Ecto neural progenitor cell (in vitro differentiated cells): Measurements from ENCODE around the gene AP4B1.
"Not testable (repeated sequence)": the region's sequence is repeated elsewhere in the genome, so short reads cannot be mapped to it uniquely, and the experiment has no call there.

ENCODE experiments used
- DNase-seq: peaks from one replicate; pipeline ENCODE4 v3.0.0-alpha.2; 2018; ENCODE audit warnings: low spot score

Gene AP4B1

GRCh38 chr1:113858418-113858817 is 46.2 kb downstream of the AP4B1 start:
- DNase-seq = no peak

- no peak for DNase-seq
These were observed 46.8 kb downstream of the AP4B1 start for GRCh38 chr1:113857776-113858175.

GRCh38 chr1:113856401-113856790 is 48.2 kb downstream of the AP4B1 start:
- DNase-seq = no peak

- DNase-seq = no peak
These were observed 48.8 kb downstream of the AP4B1 start for GRCh38 chr1:113855630-113856400.

- no peak for DNase-seq
These were observed 50.4 kb downstream of the AP4B1 start for GRCh38 chr1:113854234-113854633.

- not testable (repeated sequence) for DNase-seq
These were observed 51.9 kb downstream of the AP4B1 start for GRCh38 chr1:113852694-113853093.

GRCh38 chr1:113850127-113850796 is 54.3 kb downstream of the AP4B1 start:
- no peak for DNase-seq

- DNase-seq = no peak
These were observed 55.5 kb downstream of the AP4B1 start for GRCh38 chr1:113849072-113849471.

GRCh38 chr1:113846391-113847035 is 58.1 kb downstream of the AP4B1 start:
- no peak for DNase-seq
